Colon (tissue), 2 donors: ENCODE measurements around the gene PLIN3.
"Not testable (repeated sequence)": the region's sequence is repeated elsewhere in the genome, so short reads cannot be mapped to it uniquely, and the experiment has no call there.

Experiments used
- FAIRE-seq: peaks from 2 replicates; lab custom pipeline; 2012; peaks lifted over from hg19 to GRCh38; lab: Jason Lieb, UNC
- donor health status: control.
- donor health status: control.

Gene PLIN3

GRCh38 chr19:4867534-4868285 lies at the start of gene PLIN3:
TSS of gene PLIN3 (minus strand) at chr19:4867667. CDS start at chr19:4861394, 6,273 bp downstream.
- FAIRE-seq = no peak

GRCh38 chr19:4916292-4917082 lies 49.0 kb upstream of the PLIN3 start:
- FAIRE-seq = no peak

GRCh38 chr19:4914736-4915501 lies 47.5 kb upstream of the PLIN3 start:
- FAIRE-seq = no peak

- FAIRE-seq = no peak
Measured at GRCh38 chr19:4913996-4914735, 46.7 kb upstream of the PLIN3 start.

- FAIRE-seq = no peak
Measured at GRCh38 chr19:4911786-4912672, 44.6 kb upstream of the PLIN3 start.

- FAIRE-seq = no peak
Measured at GRCh38 chr19:4911314-4911713, 43.8 kb upstream of the PLIN3 start.

GRCh38 chr19:4910594-4911281 lies 43.3 kb upstream of the PLIN3 start:
- FAIRE-seq = no peak

GRCh38 chr19:4909897-4910593 lies 42.6 kb upstream of the PLIN3 start:
- no peak for FAIRE-seq

GRCh38 chr19:4909156-4909896 lies 41.9 kb upstream of the PLIN3 start, which contains the start of gene UHRF1:
TSS of gene UHRF1 (plus strand) at chr19:4909501. CDS start at chr19:4910886, 1,385 bp downstream.
- no peak for FAIRE-seq

GRCh38 chr19:4908781-4909155 lies 41.3 kb upstream of the PLIN3 start:
- FAIRE-seq = no peak

- FAIRE-seq = no peak
Measured at GRCh38 chr19:4908360-4908759, 40.9 kb upstream of the PLIN3 start.

- no peak for FAIRE-seq
Measured at GRCh38 chr19:4906963-4907362, 39.5 kb upstream of the PLIN3 start.

- FAIRE-seq = no peak
Measured at GRCh38 chr19:4904481-4904880, 37.0 kb upstream of the PLIN3 start.

GRCh38 chr19:4902796-4903195 lies 35.3 kb upstream of the PLIN3 start, which contains the start of gene ARRDC5:
TSS of gene ARRDC5 (minus strand) at chr19:4902896. CDS start at chr19:4902825, 71 bp downstream.
- FAIRE-seq = no peak

GRCh38 chr19:4900879-4901278 lies 33.4 kb upstream of the PLIN3 start:
- FAIRE-seq = not testable (repeated sequence)

GRCh38 chr19:4897146-4897545 lies 29.7 kb upstream of the PLIN3 start:
- FAIRE-seq = no peak

- FAIRE-seq = no peak
Measured at GRCh38 chr19:4896372-4896771, 28.9 kb upstream of the PLIN3 start.

- not testable (repeated sequence) for FAIRE-seq
Measured at GRCh38 chr19:4892962-4893361, 25.5 kb upstream of the PLIN3 start.

- no peak for FAIRE-seq
Measured at GRCh38 chr19:4891066-4891465, 23.6 kb upstream of the PLIN3 start.
